ENCODE results near the gene NISCH. TPM values are rescaled to one million over a fixed set of nuclear protein-coding genes. Genes with fewer than 3 reads are reported as not detected.
A peak's percentile ranks its signal among the peaks of the same experiment; 100 is the strongest.

NISCH gene
- polyA plus RNA-seq, 3 donors: 9.7 to 106 (median 13.1) TPM

GRCh38 chr3:52533623-52534280, 78.3 kb downstream of the NISCH start, which contains the start of gene NT5DC2:
Gene NT5DC2, minus strand, starts transcription at chr3:52533857. Its CDS starts 120 bp downstream, at chr3:52533737.
- H3K27me3 Mint-ChIP-seq (ENCODE audit: low read depth in 3 of 3): peaks cover 4 to 17% (median 15%) of the 10 kb centered on the region in 3 donors
- H4K20me1 ChIP-seq (ENCODE audit: insufficient read depth, low read length): peaks cover 19% of the 10 kb centered on the region
- intact Hi-C loops (cut with micrococcal nuclease): loop anchor here (5.0 to 10.0 kb wide), 4 partner anchors 36 to 1149 kb away; partner anchors contain the start of genes GNL3 (in 1 of the 2), MANF (in 1 of the 2), PBRM1 (in 1 of the 2) and STAB1 (in 1 of the 2)
- peak within 1 kb of the TSS in 3 of 7 donors; percentile 30 to 73 (median 46) for H3K27ac Mint-ChIP-seq
- peak within 1 kb of the TSS; percentile 94 for H3K4me2 ChIP-seq (replicated peaks; ENCODE audit: extremely low read depth, low read length, poor library complexity, severe bottlenecking)
- 2% methylated on average over 67 of the region's 91 CpGs for WGBS (ENCODE audit: insufficient coverage)
- DNase-seq: peak in 2 of 3 donors; percentile 35 to 51
- H3K36me3 ChIP-seq (replicated peaks in 1 of 2; ENCODE audit: control insufficient read depth in 1 of 2, insufficient read depth in 2 of 2, low read length in 2 of 2): peaks cover 0 to 4% of the 10 kb centered on the region in 2 donors
- H3K79me2 ChIP-seq (ENCODE audit: insufficient read depth, low read length): peaks cover 55% of the 10 kb centered on the region
- H3K27me3 ChIP-seq (ENCODE audit: control insufficient read depth in 2 of 2, insufficient read depth in 2 of 2, low read length in 2 of 2): peaks cover 0 to 4% of the 10 kb centered on the region in 2 donors
- no peak for TF ChIP-seq CTCF (IDR thresholded peaks at IDR 0.05)
- peaks cover 5 to 6% of the 10 kb centered on the region in 2 donors for H3K36me3 Mint-ChIP-seq
- peaks cover 46% of the 10 kb centered on the region for H3K4me1 Mint-ChIP-seq
- peak within 1 kb of the TSS; percentile 61 for H3K9ac ChIP-seq (ENCODE audit: insufficient read depth, low read length, poor library complexity, severe bottlenecking)
- peak within 1 kb of the TSS; percentile 88 for H2AFZ ChIP-seq (ENCODE audit: insufficient read depth, low read depth, low read length, poor library complexity, severe bottlenecking)
- H3K9me3 ChIP-seq (replicated peaks in 1 of 2; ENCODE audit: control insufficient read depth in 1 of 2, insufficient read depth in 1 of 2, low read length in 2 of 2): no peaks in the 10 kb centered on the region
- peak within 1 kb of the TSS; percentile 76 to 88 for H3K4me3 Mint-ChIP-seq
- peaks cover 48 to 68% of the 10 kb centered on the region in 2 donors for H3K4me1 ChIP-seq (ENCODE audit: control insufficient read depth in 1 of 2, insufficient read depth in 2 of 2, low read length in 2 of 2)
- H3K4me3 ChIP-seq (replicated peaks in 1 of 3; ENCODE audit: low read depth in 2 of 3, low read length in 3 of 3): peak within 1 kb of the TSS; percentile 51 to 78 (median 58)
- no peaks in the 10 kb centered on the region for H3K9me3 Mint-ChIP-seq
- H3K27ac ChIP-seq (ENCODE audit: low read depth in 1 of 2, low read length in 2 of 2): no peak within 1 kb of the TSS

- H2AFZ ChIP-seq (ENCODE audit: insufficient read depth, low read depth, low read length, poor library complexity, severe bottlenecking): peak overlapping the region; percentile 80
- peaks cover 0 to 4% of the 10 kb centered on the region in 2 donors for H3K27me3 ChIP-seq (ENCODE audit: control insufficient read depth in 2 of 2, insufficient read depth in 2 of 2, low read length in 2 of 2)
- intact Hi-C loops (cut with micrococcal nuclease): loop anchor here (5.0 to 10.0 kb wide), 5 partner anchors 37 to 1150 kb away; partner anchors contain the start of genes GNL3 (in 1 of the 2), MANF (in 1 of the 2), NISCH (in 1 of the 2) and PBRM1 (in 1 of the 2)
- H3K4me1 ChIP-seq (ENCODE audit: control insufficient read depth in 1 of 2, insufficient read depth in 2 of 2, low read length in 2 of 2): peaks cover 56 to 76% of the 10 kb centered on the region in 2 donors
- peaks cover 63% of the 10 kb centered on the region for H3K79me2 ChIP-seq (ENCODE audit: insufficient read depth, low read length)
- peak overlapping the region; percentile 8 to 68 (median 26) for H3K4me3 ChIP-seq (replicated peaks in 1 of 3; ENCODE audit: low read depth in 2 of 3, low read length in 3 of 3)
- H3K27ac Mint-ChIP-seq: peak overlapping the region in 2 of 7 donors; percentile 30 to 73
- no peak overlapping the region for H3K9ac ChIP-seq (ENCODE audit: insufficient read depth, low read length, poor library complexity, severe bottlenecking)
- H3K27me3 Mint-ChIP-seq (ENCODE audit: low read depth in 3 of 3): peaks cover 4 to 17% (median 15%) of the 10 kb centered on the region in 3 donors
- H3K9me3 ChIP-seq (replicated peaks in 1 of 2; ENCODE audit: control insufficient read depth in 1 of 2, insufficient read depth in 1 of 2, low read length in 2 of 2): no peaks in the 10 kb centered on the region
- H3K4me2 ChIP-seq (replicated peaks; ENCODE audit: extremely low read depth, low read length, poor library complexity, severe bottlenecking): peak overlapping the region; percentile 74
- H3K27ac ChIP-seq (ENCODE audit: low read depth in 1 of 2, low read length in 2 of 2): no peak overlapping the region
- H3K4me3 Mint-ChIP-seq: peak overlapping the region; percentile 71 to 76
- H3K4me1 Mint-ChIP-seq: peaks cover 54% of the 10 kb centered on the region
- DNase-seq: peak in 1 of 3 donors; percentile 2
- H3K9me3 Mint-ChIP-seq: no peaks in the 10 kb centered on the region
- 85% methylated on average over 57 of the region's 57 CpGs for WGBS (ENCODE audit: insufficient coverage)
- H3K36me3 ChIP-seq (replicated peaks in 1 of 2; ENCODE audit: control insufficient read depth in 1 of 2, insufficient read depth in 2 of 2, low read length in 2 of 2): no peaks in the 10 kb centered on the region
- no peak for TF ChIP-seq CTCF (IDR thresholded peaks at IDR 0.05)
- peaks cover 26% of the 10 kb centered on the region for H4K20me1 ChIP-seq (ENCODE audit: insufficient read depth, low read length)
- H3K36me3 Mint-ChIP-seq: peaks cover 5 to 8% of the 10 kb centered on the region in 2 donors
Observed at GRCh38 chr3:52534281-52535183, 79.1 kb downstream of the NISCH start.

Measured in CD14-positive monocyte (primary cell).